A673 (cell line): Measurements from ENCODE around the gene ARID3A.

ENCODE experiments used
- CTCF ChIP-seq: fragments of 300-800, 200-600 bp; sonication (generic); conservative IDR thresholded peaks from 2 replicates; pipeline ENCODE4 v1.5.1; 2017; ENCODE audit warnings: low read depth, mild to moderate bottlenecking, antibody characterized with exemption, low read length, moderate library complexity, mixed read lengths
- EZH2 ChIP-seq: fragments of 200-600 bp; sonication (generic); IDR thresholded peaks from 2 replicates; pipeline ENCODE4 v1.6.1; 2017; ENCODE audit warnings: borderline replicate concordance, low read depth, mild to moderate bottlenecking, mixed read lengths, antibody characterized with exemption, low read length; ENCODE audit not compliant: poor library complexity, severe bottlenecking

- TF ChIP-seq CTCF, result no peak
- no peak for TF ChIP-seq EZH2
Observed at GRCh38 chr19:897442-898039, 28.3 kb upstream of the ARID3A start.
